ENCODE data around the gene DENND1C. TPM values are rescaled to one million over a fixed set of nuclear protein-coding genes. Genes with fewer than 3 reads are reported as not detected.

DENND1C gene
- polyA plus RNA-seq, 3 donors: 38.3 to 45.2 (median 39.1) TPM

- no peak for DNase-seq (ENCODE audit: low read depth in 3 of 3, low spot score in 2 of 3)
These were observed 55.6 kb downstream of the DENND1C start for GRCh38 chr19:6425732-6426620.

- DNase-seq (ENCODE audit: low read depth in 3 of 3, low spot score in 2 of 3): peak; percentile 100
These were observed 56.5 kb downstream of the DENND1C start for GRCh38 chr19:6424939-6425731.

GRCh38 chr19:6424195-6424938 is 57.2 kb downstream of the DENND1C start, which contains the start of gene KHSRP:
KHSRP (minus strand) TSS chr19:6424811; CDS start chr19:6424701, 110 bp downstream.
- DNase-seq (ENCODE audit: low read depth in 3 of 3, low spot score in 2 of 3): no peak

GRCh38 chr19:6423499-6424194 is 57.9 kb downstream of the DENND1C start:
- no peak for DNase-seq (ENCODE audit: low read depth in 3 of 3, low spot score in 2 of 3)

- DNase-seq (ENCODE audit: low read depth in 3 of 3, low spot score in 2 of 3): no peak
These were observed 60.2 kb downstream of the DENND1C start for GRCh38 chr19:6421075-6422014.

- no peak for DNase-seq (ENCODE audit: low read depth in 3 of 3, low spot score in 2 of 3)
These were observed 63.0 kb downstream of the DENND1C start for GRCh38 chr19:6418562-6418932.

- DNase-seq (ENCODE audit: low read depth in 3 of 3, low spot score in 2 of 3): no peak
These were observed 63.6 kb downstream of the DENND1C start for GRCh38 chr19:6417713-6418561.

Other genes starting within 250 kb of the DENND1C start
- gene MLLT1, start 201.8 kb downstream of the DENND1C start, polyA plus RNA-seq (ENCODE audit: insufficient read length in 3 of 3): 10 to 100 TPM; 67.2 to 76.0 (median 72.6) TPM
- gene ACER1, start 148.2 kb downstream of the DENND1C start, polyA plus RNA-seq (ENCODE audit: insufficient read length in 3 of 3): under 1 TPM in 2 of 3 donors, not detected in 1; 0.08 to 0.11 TPM
- gene CLPP, start 120.3 kb downstream of the DENND1C start, polyA plus RNA-seq (ENCODE audit: insufficient read length in 3 of 3): 10 to 100 TPM; 45.1 to 56.0 (median 55.8) TPM
- gene ALKBH7, start 109.0 kb downstream of the DENND1C start, polyA plus RNA-seq (ENCODE audit: insufficient read length in 3 of 3): 10 to 100 TPM; 34.5 to 44.6 (median 37.5) TPM
- 1 to 10 TPM; 2.0 to 2.6 (median 2.1) TPM for gene PSPN, start 105.9 kb downstream of the DENND1C start, polyA plus RNA-seq (ENCODE audit: insufficient read length in 3 of 3)
- 10 to 100 TPM; 75.2 to 92.3 (median 79.6) TPM for gene GTF2F1, start 88.6 kb downstream of the DENND1C start, polyA plus RNA-seq (ENCODE audit: insufficient read length in 3 of 3)
- gene KHSRP, start 57.0 kb downstream of the DENND1C start, polyA plus RNA-seq (ENCODE audit: insufficient read length in 3 of 3): 100 to 1,000 TPM; 231 to 268 (median 243) TPM
- under 1 TPM; 0.25 to 0.44 (median 0.26) TPM for gene SLC25A41, start 48.0 kb downstream of the DENND1C start, polyA plus RNA-seq (ENCODE audit: insufficient read length in 3 of 3)
- 10 to 100 TPM; 66.1 to 76.8 (median 66.4) TPM for gene SLC25A23, start 22.0 kb downstream of the DENND1C start, polyA plus RNA-seq (ENCODE audit: insufficient read length in 3 of 3)
- 10 to 100 TPM; 22.0 to 27.5 (median 25.1) TPM for gene CRB3, start 17.5 kb downstream of the DENND1C start, polyA plus RNA-seq (ENCODE audit: insufficient read length in 3 of 3)
- 10 to 100 TPM; 24.5 to 39.8 (median 27.8) TPM for gene TUBB4A, start 20.5 kb upstream of the DENND1C start, polyA plus RNA-seq (ENCODE audit: insufficient read length in 3 of 3)
- under 1 TPM in 2 of 3 donors, not detected in 1; 0.14 to 0.33 TPM for gene TNFSF9, start 49.2 kb upstream of the DENND1C start, polyA plus RNA-seq (ENCODE audit: insufficient read length in 3 of 3)
- not detected for gene CD70, start 109.4 kb upstream of the DENND1C start, polyA plus RNA-seq (ENCODE audit: insufficient read length in 3 of 3)
- under 1 TPM in 2 of 3 donors, not detected in 1; 0.07 TPM for gene TNFSF14, start 188.4 kb upstream of the DENND1C start, polyA plus RNA-seq (ENCODE audit: insufficient read length in 3 of 3)
- 10 to 100 TPM; 17.4 to 23.4 (median 20.1) TPM for gene C3, start 238.9 kb upstream of the DENND1C start, polyA plus RNA-seq (ENCODE audit: insufficient read length in 3 of 3)